Glutamatergic neuron (in vitro differentiated cells): ENCODE measurements around the gene WDR37. TPM values are rescaled to one million over a fixed set of nuclear protein-coding genes. Genes with fewer than 3 reads are reported as not detected.
A peak's percentile ranks its signal among the peaks of the same experiment; 100 is the strongest.

ENCODE experiments used
- DNase-seq: peaks from one replicate; pipeline ENCODE4 v3.0.0; 2022
- H3K27ac Mint-ChIP-seq: one replicate; pipeline ENCODE4 v1.8.0; 2020; ENCODE audit warnings: mild to moderate bottlenecking, mixed read lengths, inconsistent platforms; ENCODE audit not compliant: unreplicated experiment
- H3K27me3 Mint-ChIP-seq: one replicate; pipeline ENCODE4 v1.8.0; 2020; ENCODE audit warnings: mild to moderate bottlenecking, moderate library complexity, mixed read lengths, inconsistent platforms; ENCODE audit not compliant: unreplicated experiment
- H3K36me3 Mint-ChIP-seq: one replicate; pipeline ENCODE4 v1.8.0; 2020; ENCODE audit warnings: mild to moderate bottlenecking, mixed read lengths, inconsistent platforms; ENCODE audit not compliant: unreplicated experiment
- H3K4me1 Mint-ChIP-seq: one replicate; pipeline ENCODE4 v1.8.0; 2020; ENCODE audit warnings: mild to moderate bottlenecking, low read depth, mixed read lengths, inconsistent platforms; ENCODE audit not compliant: unreplicated experiment
- H3K4me3 Mint-ChIP-seq: one replicate; pipeline ENCODE4 v1.8.0; 2020; ENCODE audit warnings: mild to moderate bottlenecking, mixed read lengths, inconsistent platforms; ENCODE audit not compliant: unreplicated experiment
- H3K9me3 Mint-ChIP-seq: one replicate; pipeline ENCODE4 v1.8.0; 2020; ENCODE audit warnings: mild to moderate bottlenecking, moderate library complexity, mixed read lengths, inconsistent platforms; ENCODE audit not compliant: unreplicated experiment
- CTCF ChIP-seq: fragments of 200-600 bp; sonication (generic); IDR thresholded peaks from one replicate; pipeline ENCODE4 v1.5.0; 2021; ENCODE audit not compliant: partially characterized antibody, unreplicated experiment
- total RNA-seq: library from RNA; stranded (reverse); fragmentation: NEBNext Ultra II Directional; extraction: Animal tissue kit (Norgen Biotek cat#: 25700); gene quantifications from one replicate; pipeline ENCODE4 v1.2.1, GENCODE V29; 2021; ENCODE audit not compliant: unreplicated experiment

The WDR37 gene
- total RNA-seq, 1 donor from 2014 or later: 27.8 TPM

DNA sequence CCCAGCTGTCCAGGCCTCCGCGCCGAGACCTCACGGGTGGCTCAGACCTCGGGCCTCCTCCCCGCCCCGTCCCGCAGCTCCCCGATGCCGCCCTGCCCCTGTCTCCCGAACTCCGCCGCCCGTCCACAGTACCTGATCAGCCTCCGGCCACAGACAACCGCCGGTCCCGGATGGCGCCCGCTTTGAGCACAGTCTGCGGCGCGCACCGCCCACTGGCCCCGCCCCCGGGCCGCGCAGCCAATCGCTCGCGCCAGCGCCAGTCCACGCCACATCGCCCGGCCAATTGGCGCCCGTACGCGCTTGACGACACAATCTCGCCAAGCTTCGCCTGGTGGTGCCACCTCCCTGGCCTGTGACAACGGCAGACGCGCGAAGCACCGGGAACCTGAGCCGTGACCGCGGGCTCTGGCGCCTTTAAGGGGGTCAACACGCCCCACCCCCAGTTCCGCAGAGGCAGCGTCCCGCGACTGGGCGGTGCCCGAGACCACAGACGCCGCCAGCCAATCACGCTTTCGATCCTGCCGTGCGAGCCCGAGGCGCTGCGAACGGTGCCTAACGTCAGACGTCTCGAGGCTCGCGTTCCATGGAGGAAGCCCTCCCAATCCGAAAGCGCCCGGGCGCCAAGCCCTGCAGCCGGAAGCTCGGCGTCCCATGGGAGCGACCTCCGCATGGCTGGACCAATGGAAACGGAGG lies 7.3 kb upstream of the WDR37 start, which contains the start of gene IDI1:
TSS of gene IDI1 (minus strand) at position 388 of the 693 bp plus-strand sequence. CDS start at position 272, 116 bp downstream.
- Mint-ChIP-seq H3K27me3 (peaks cover 4% of the 10 kb centered on the region), H3K9me3 (peaks cover 18% of the 10 kb centered on the region), H3K36me3 (peaks cover 4% of the 10 kb centered on the region), H3K4me1 (peaks cover 26% of the 10 kb centered on the region), H3K27ac (peak within 1 kb of the TSS; percentile 96), H3K4me3 (peak within 1 kb of the TSS; percentile 94)
- peak; percentile 99 for DNase-seq
- no peak for TF ChIP-seq CTCF

DNA sequence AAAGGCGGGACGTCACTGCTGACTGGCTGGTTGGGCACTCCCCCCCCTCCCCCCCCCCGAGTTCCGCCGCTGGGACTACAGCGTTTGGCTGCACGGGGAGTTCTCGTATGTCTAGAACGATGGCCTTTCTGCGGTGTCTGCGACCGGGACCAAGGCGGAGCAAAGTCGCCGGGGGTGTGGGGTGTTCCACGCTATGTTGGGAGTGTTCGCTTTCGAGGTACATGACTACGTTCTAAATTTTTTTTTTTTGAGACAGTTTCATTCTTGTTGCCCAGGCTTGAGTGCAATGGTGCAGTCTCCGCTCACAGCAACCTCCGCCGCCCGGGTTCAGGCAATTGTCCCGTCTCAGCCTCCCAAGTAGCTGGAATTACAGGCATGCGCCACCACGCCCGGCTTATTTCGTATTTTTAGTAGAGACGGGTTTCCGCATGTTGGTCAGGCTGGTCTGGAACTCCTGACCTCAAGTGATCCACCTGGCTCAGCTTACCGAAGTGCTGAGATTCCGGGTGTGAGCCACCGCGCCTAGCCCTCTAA lies 6.7 kb upstream of the WDR37 start:
- Mint-ChIP-seq H3K4me3 (peak overlapping the region; percentile 94), H3K27ac (peak overlapping the region; percentile 78), H3K36me3 (peaks cover 4% of the 10 kb centered on the region), H3K4me1 (peaks cover 25% of the 10 kb centered on the region), H3K9me3 (peaks cover 18% of the 10 kb centered on the region), H3K27me3 (peaks cover 4% of the 10 kb centered on the region)
- no peak for TF ChIP-seq CTCF
- DNase-seq: peak; percentile 58

DNA sequence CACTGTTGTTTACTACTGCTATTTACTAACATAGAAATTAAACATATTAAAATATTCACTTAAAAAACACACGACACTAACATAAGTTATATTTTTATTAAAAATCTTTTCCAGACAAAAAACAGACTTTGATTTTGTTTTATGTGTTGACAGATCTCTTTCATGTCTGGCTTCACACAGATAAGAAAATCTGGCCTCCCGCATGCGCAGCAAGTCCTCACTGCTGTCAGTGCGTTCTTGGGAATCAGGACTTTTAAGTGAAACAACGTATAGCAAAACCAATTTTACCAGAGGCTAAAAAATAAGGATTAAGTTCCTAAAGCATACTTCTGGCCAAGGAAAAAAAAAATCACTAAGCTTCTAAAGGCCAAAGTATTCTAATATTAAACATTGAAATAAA lies 6.0 kb upstream of the WDR37 start:
- no peak for DNase-seq

DNA sequence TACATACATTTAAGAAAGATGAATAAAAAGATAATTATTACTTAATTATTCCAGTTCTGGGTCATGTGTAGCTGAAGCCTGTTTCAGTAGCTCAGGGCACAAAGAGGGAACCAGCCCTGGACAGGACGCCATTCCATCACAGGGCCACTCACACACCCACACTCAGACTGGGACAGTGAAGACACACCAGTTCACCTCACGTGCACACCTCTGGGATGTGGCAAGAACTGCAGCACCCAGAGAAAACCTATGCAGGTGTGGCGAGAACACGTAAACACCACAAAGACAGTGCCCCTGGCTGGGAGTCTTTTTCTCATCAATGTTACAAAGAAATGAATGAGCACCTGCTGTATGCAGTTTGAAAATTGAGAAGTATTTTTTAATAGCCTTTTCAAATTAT lies 5.6 kb upstream of the WDR37 start:
- peak overlapping the region; percentile 94 for H3K4me3 Mint-ChIP-seq
- no peak for DNase-seq
- peaks cover 6% of the 10 kb centered on the region for H3K27me3 Mint-ChIP-seq
- H3K36me3 Mint-ChIP-seq: peaks cover 4% of the 10 kb centered on the region
- no peak for TF ChIP-seq CTCF
- H3K27ac Mint-ChIP-seq: peak overlapping the region; percentile 52
- H3K9me3 Mint-ChIP-seq: peaks cover 18% of the 10 kb centered on the region
- peaks cover 27% of the 10 kb centered on the region for H3K4me1 Mint-ChIP-seq

More for the DNA sequence above, 6.0 kb upstream of the WDR37 start:
- TF ChIP-seq CTCF: no peak
- H3K9me3 Mint-ChIP-seq: peaks cover 18% of the 10 kb centered on the region
- H3K36me3 Mint-ChIP-seq: peaks cover 4% of the 10 kb centered on the region
- peak overlapping the region; percentile 78 for H3K27ac Mint-ChIP-seq
- peaks cover 6% of the 10 kb centered on the region for H3K27me3 Mint-ChIP-seq
- peak overlapping the region; percentile 94 for H3K4me3 Mint-ChIP-seq
- peaks cover 26% of the 10 kb centered on the region for H3K4me1 Mint-ChIP-seq

GRCh38 chr10:1054684-1055083 lies 1.5 kb upstream of the WDR37 start:
- TF ChIP-seq CTCF: no peak
- H3K27me3 Mint-ChIP-seq: peaks cover 6% of the 10 kb centered on the region
- H3K36me3 Mint-ChIP-seq: no peaks in the 10 kb centered on the region
- peaks cover 36% of the 10 kb centered on the region for H3K4me1 Mint-ChIP-seq
- H3K9me3 Mint-ChIP-seq: peaks cover 3% of the 10 kb centered on the region
- H3K4me3 Mint-ChIP-seq: peak overlapping the region; percentile 95
- no peak for DNase-seq
- H3K27ac Mint-ChIP-seq: no peak overlapping the region
